HepG2 (cell line): Measurements from ENCODE around the gene CHRNG. TPM values are rescaled to one million over a fixed set of nuclear protein-coding genes. Genes with fewer than 3 reads are reported as not detected.
A peak's percentile ranks its signal among the peaks of the same experiment; 100 is the strongest.

Experiments used
- CBX5 ChIP-seq: sonication (generic); formaldehyde crosslinking; IDR thresholded peaks from 2 replicates; pipeline ENCODE4 v1.4.0; 2020; ENCODE audit warnings: missing genetic modification reagents, borderline replicate concordance
- EEA1 ChIP-seq: sonication (generic); formaldehyde crosslinking; IDR thresholded peaks from 2 replicates; pipeline ENCODE4 v1.5.1; 2020; ENCODE audit warnings: mild to moderate bottlenecking, missing genetic modification reagents, borderline replicate concordance
- FOSL1 ChIP-seq: sonication (generic); formaldehyde crosslinking; IDR thresholded peaks from 2 replicates; pipeline ENCODE4 v1.9.0; 2021; ENCODE audit warnings: missing genetic modification reagents, borderline replicate concordance
- FOXM1 ChIP-seq: sonication (generic); formaldehyde crosslinking; IDR thresholded peaks from 2 replicates; pipeline ENCODE4 v1.5.0; 2020; ENCODE audit warnings: missing genetic modification reagents
- GATAD1 ChIP-seq: IDR thresholded peaks from 2 replicates; pipeline ENCODE4 v1.6.1; 2016; ENCODE audit warnings: missing genetic modification reagents, missing compliant biosample characterization
- HDAC1 ChIP-seq: sonication (generic); formaldehyde crosslinking; IDR thresholded peaks from 2 replicates; pipeline ENCODE4 v1.5.1; 2020; ENCODE audit warnings: mild to moderate bottlenecking, missing genetic modification reagents
- HMG20B ChIP-seq: conservative IDR thresholded peaks from 2 replicates; pipeline ENCODE4 v1.6.1; 2016; ENCODE audit warnings: missing genetic modification reagents, missing compliant biosample characterization
- KDM2A ChIP-seq: sonication (generic); formaldehyde crosslinking; IDR thresholded peaks from 2 replicates; pipeline ENCODE4 v1.4.0; 2020; ENCODE audit warnings: low read depth, missing genetic modification reagents, borderline replicate concordance
- MIER2 ChIP-seq: IDR thresholded peaks from 2 replicates; pipeline ENCODE4 v1.6.1; 2016; ENCODE audit warnings: missing biosample characterization, missing genetic modification reagents
- NFATC3 ChIP-seq: sonication (generic); formaldehyde crosslinking; IDR thresholded peaks from 2 replicates; pipeline ENCODE4 v1.5.1; 2020; ENCODE audit warnings: mild to moderate bottlenecking, missing genetic modification reagents
- SETDB1 ChIP-seq: sonication (generic); formaldehyde crosslinking; IDR thresholded peaks from 2 replicates; pipeline ENCODE4 v1.5.1; 2020; ENCODE audit warnings: missing genetic modification reagents, mild to moderate bottlenecking, borderline replicate concordance
- SIN3B ChIP-seq: fragments of 150-350 bp; IDR thresholded peaks from 2 replicates; pipeline ENCODE4 v1.6.1; 2014; ENCODE audit warnings: low read length
- TCF7L2 ChIP-seq: IDR thresholded peaks from 2 replicates; pipeline ENCODE4 v1.6.1; 2011; ENCODE audit warnings: mild to moderate bottlenecking, low read depth, low read length, moderate library complexity
- TMF1 ChIP-seq: sonication (generic); formaldehyde crosslinking; IDR thresholded peaks from 2 replicates; pipeline ENCODE4 v1.8.1; 2022; ENCODE audit warnings: low read depth, missing genetic modification reagents
- ZNF296 ChIP-seq: sonication (generic); formaldehyde crosslinking; conservative IDR thresholded peaks from 2 replicates; pipeline ENCODE4 v1.5.0; 2020; ENCODE audit warnings: mild to moderate bottlenecking, missing genetic modification reagents
- ZNF83 ChIP-seq: sonication (generic); formaldehyde crosslinking; IDR thresholded peaks from 2 replicates; pipeline ENCODE4 v1.4.0; 2020; ENCODE audit warnings: missing genetic modification reagents, mild to moderate bottlenecking, borderline replicate concordance
- ZNF879 ChIP-seq: sonication (generic); formaldehyde crosslinking; IDR thresholded peaks from 2 replicates; pipeline ENCODE4 v1.8.1; 2023; ENCODE audit warnings: missing genetic modification reagents
- ZNF883 ChIP-seq: sonication (generic); formaldehyde crosslinking; IDR thresholded peaks from 2 replicates; pipeline ENCODE4 v1.5.1; 2020; ENCODE audit warnings: mild to moderate bottlenecking, missing genetic modification reagents; ENCODE audit errors: not compliant biosample characterization
- polyA plus RNA-seq, 8 experiments: library from polyadenylated mRNA; depleted of rRNA in 3 of 8; stranded (reverse) in 7 of 8; unstranded in 1 of 8; fragments of >200 nt; fragmentation: Illumina TruSeq in 4 of 8; extraction: Trizol in 4 of 8; gene quantifications; 2 replicates each; pipeline versions ENCODE4 v1.2.1 to v1.2.3, GENCODE V29; 2011 to 2016; ENCODE audit warnings: low read depth in 4 of 8, missing spikeins in 1 of 8, mixed read lengths in 1 of 8; ENCODE audit not compliant: insufficient read depth in 1 of 8
- total RNA-seq, 5 experiments: library from RNA; depleted of rRNA; stranded (reverse); fragments of >200 nt; fragmentation: Illumina TruSeq; extraction: Trizol; gene quantifications; 2 replicates each; pipeline ENCODE4 v1.2.3, GENCODE V29; 2016; ENCODE audit warnings: low read depth in 1 of 5
- TF ChIP-seq, protein P1 (sequence below): sonication (generic); formaldehyde crosslinking; IDR thresholded peaks from 2 replicates; pipeline ENCODE4 v1.4.0; 2020; ENCODE audit warnings: missing genetic modification reagents
- TF ChIP-seq, protein P2 (sequence below), 2 experiments: sonication (generic) in 1 of 2; formaldehyde crosslinking in 1 of 2; IDR thresholded peaks; 2 replicates each; pipeline versions ENCODE4 v1.5.1 to v1.6.1; 2011 to 2020; ENCODE audit warnings: borderline replicate concordance in 1 of 2, low read depth in 1 of 2, low read length in 1 of 2, mild to moderate bottlenecking in 1 of 2, missing genetic modification reagents in 1 of 2, moderate library complexity in 1 of 2
- TF ChIP-seq, protein P3 (sequence below): sonication (generic); formaldehyde crosslinking; IDR thresholded peaks from 2 replicates; pipeline ENCODE4 v1.4.0; 2020; ENCODE audit warnings: missing genetic modification reagents
- TF ChIP-seq, protein P4 (sequence below): IDR thresholded peaks from 2 replicates; pipeline ENCODE4 v1.6.1; 2016; ENCODE audit warnings: low read depth

CHRNG gene
- total and polyA plus RNA-seq, 2 of the 13 experiments (the other 11 are each of a cell fraction or from before 2014, with no cell fraction given) = not detected

DNA sequence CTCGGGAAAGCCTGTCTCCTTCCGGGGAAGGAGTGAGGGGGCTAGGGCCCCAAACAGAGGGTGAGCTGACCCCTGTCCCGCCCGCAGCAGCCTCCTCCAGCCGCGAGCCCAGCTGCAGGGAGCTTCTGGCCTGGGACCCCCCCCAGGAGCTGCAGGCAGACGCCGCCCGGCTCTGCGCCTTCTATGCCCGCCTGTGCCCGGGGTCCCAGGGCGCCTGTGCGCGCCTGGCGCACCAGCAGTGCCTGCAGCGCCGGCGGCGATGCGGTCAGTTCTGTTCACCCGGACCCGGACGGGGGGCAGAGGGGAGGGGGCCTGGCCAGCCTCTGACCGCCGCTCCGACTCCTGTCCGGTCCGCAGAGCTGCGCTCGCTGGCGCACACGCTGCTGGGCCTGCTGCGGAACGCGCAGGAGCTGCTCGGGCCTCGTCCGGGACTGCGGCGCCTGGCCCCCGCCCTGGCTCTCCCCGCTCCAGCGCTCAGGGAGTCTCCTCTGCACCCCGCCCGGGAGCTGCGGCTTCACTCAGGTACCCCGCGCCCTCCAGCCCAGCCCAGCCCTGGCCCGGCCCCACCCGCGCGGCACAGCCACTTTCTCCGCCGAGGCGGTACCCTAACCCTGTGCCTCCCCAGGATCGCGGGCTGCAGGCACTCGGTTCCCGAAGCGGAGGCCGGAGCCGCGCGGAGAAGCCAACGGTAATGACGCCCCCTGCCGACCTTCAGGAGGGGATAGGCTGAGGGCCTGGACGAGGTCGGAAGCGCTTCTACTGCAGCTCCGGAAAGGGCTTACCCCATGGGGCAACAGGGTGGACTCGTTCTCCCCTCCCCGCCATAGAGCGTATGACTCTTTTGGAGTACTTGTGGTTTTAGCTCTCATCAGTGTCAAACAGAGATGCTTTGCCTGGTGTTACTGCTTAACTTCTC is 15.6 kb upstream of the CHRNG start (continued):
- TF ChIP-seq, protein P1, sequence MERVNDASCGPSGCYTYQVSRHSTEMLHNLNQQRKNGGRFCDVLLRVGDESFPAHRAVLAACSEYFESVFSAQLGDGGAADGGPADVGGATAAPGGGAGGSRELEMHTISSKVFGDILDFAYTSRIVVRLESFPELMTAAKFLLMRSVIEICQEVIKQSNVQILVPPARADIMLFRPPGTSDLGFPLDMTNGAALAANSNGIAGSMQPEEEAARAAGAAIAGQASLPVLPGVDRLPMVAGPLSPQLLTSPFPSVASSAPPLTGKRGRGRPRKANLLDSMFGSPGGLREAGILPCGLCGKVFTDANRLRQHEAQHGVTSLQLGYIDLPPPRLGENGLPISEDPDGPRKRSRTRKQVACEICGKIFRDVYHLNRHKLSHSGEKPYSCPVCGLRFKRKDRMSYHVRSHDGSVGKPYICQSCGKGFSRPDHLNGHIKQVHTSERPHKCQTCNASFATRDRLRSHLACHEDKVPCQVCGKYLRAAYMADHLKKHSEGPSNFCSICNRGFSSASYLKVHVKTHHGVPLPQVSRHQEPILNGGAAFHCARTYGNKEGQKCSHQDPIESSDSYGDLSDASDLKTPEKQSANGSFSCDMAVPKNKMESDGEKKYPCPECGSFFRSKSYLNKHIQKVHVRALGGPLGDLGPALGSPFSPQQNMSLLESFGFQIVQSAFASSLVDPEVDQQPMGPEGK (CRISPR knock-in tag) = peak; percentile 51; the same call in 1 of the 2 replicates
- TF ChIP-seq HMG20B (CRISPR knock-in tag) = no peak
- TF ChIP-seq SIN3B = no peak
- TF ChIP-seq, protein P2, sequence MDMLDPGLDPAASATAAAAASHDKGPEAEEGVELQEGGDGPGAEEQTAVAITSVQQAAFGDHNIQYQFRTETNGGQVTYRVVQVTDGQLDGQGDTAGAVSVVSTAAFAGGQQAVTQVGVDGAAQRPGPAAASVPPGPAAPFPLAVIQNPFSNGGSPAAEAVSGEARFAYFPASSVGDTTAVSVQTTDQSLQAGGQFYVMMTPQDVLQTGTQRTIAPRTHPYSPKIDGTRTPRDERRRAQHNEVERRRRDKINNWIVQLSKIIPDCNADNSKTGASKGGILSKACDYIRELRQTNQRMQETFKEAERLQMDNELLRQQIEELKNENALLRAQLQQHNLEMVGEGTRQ (IDR thresholded peaks at IDR 0.05; ENCODE audit: low read depth, low read length) = no peak
- TF ChIP-seq, protein P2 (CRISPR knock-in tag; IDR thresholded peaks at IDR 0.05; ENCODE audit: borderline replicate concordance) = no peak
- TF ChIP-seq SETDB1 (CRISPR knock-in tag) = no peak
- no peak for TF ChIP-seq ZNF296 (CRISPR knock-in tag)
- TF ChIP-seq MIER2 = no peak
- no peak; the same call in 1 of the 2 replicates for TF ChIP-seq EEA1
- TF ChIP-seq NFATC3 (CRISPR knock-in tag) = no peak
- TF ChIP-seq TMF1 (CRISPR knock-in tag) = no peak
- TF ChIP-seq TCF7L2 = no peak
- TF ChIP-seq, protein P3, sequence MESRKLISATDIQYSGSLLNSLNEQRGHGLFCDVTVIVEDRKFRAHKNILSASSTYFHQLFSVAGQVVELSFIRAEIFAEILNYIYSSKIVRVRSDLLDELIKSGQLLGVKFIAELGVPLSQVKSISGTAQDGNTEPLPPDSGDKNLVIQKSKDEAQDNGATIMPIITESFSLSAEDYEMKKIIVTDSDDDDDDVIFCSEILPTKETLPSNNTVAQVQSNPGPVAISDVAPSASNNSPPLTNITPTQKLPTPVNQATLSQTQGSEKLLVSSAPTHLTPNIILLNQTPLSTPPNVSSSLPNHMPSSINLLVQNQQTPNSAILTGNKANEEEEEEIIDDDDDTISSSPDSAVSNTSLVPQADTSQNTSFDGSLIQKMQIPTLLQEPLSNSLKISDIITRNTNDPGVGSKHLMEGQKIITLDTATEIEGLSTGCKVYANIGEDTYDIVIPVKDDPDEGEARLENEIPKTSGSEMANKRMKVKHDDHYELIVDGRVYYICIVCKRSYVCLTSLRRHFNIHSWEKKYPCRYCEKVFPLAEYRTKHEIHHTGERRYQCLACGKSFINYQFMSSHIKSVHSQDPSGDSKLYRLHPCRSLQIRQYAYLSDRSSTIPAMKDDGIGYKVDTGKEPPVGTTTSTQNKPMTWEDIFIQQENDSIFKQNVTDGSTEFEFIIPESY (CRISPR knock-in tag) = no peak
- peak; percentile 84 for TF ChIP-seq KDM2A
- no peak for TF ChIP-seq ZNF879 (CRISPR knock-in tag)
- no peak for TF ChIP-seq HDAC1
- no peak for TF ChIP-seq ZNF883 (CRISPR knock-in tag)
- TF ChIP-seq FOXM1 = no peak
- TF ChIP-seq, protein P4, sequence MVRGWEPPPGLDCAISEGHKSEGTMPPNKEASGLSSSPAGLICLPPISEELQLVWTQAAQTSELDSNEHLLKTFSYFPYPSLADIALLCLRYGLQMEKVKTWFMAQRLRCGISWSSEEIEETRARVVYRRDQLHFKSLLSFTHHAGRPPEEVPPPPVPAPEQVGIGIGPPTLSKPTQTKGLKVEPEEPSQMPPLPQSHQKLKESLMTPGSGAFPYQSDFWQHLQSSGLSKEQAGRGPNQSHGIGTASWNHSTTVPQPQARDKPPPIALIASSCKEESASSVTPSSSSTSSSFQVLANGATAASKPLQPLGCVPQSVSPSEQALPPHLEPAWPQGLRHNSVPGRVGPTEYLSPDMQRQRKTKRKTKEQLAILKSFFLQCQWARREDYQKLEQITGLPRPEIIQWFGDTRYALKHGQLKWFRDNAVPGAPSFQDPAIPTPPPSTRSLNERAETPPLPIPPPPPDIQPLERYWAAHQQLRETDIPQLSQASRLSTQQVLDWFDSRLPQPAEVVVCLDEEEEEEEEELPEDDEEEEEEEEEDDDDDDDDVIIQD (CRISPR knock-in tag) = no peak
- peak; percentile 31; the same call in 1 of the 2 replicates for TF ChIP-seq CBX5
- TF ChIP-seq GATAD1 (CRISPR knock-in tag) = 0 out of 2 replicates have a peak, but pooled peaks have one; percentile 25
- no peak for TF ChIP-seq FOSL1
- no peak for TF ChIP-seq ZNF83 (CRISPR knock-in tag)
